ENCODE measurements around the gene PACSIN2.
A peak's percentile ranks its signal among the peaks of the same experiment; 100 is the strongest.

PACSIN2 gene

GRCh38 chr22:42891008-42891407, 123.9 kb downstream of the PACSIN2 start:
- Histone ChIP-seq H3K4me3 (ENCODE audit: low read depth in 1 of 5, low read length in 5 of 5) (no peak overlapping the region), H3K9ac (ENCODE audit: low read length in 5 of 5) (no peak overlapping the region), H3K36me3 (ENCODE audit: control insufficient read depth in 5 of 5, insufficient read depth in 5 of 5, low read length in 5 of 5) (peaks cover 2 to 57% (median 47%) of the 10 kb centered on the region in 5 donors), H3K9me3 (ENCODE audit: control insufficient read depth in 5 of 5, low read length in 5 of 5) (no peaks in the 10 kb centered on the region), H3K27me3 (ENCODE audit: control insufficient read depth in 5 of 5, insufficient read depth in 4 of 5, low read length in 5 of 5) (no peaks in the 10 kb centered on the region), H3K4me1 (ENCODE audit: control insufficient read depth in 5 of 5, insufficient read depth in 5 of 5, low read length in 5 of 5) (peaks cover 0 to 43% (median 14%) of the 10 kb centered on the region in 5 donors), H3K27ac (ENCODE audit: low read depth, low read length) (no peak overlapping the region)

- Histone ChIP-seq H3K4me3 (ENCODE audit: low read depth in 1 of 5, low read length in 5 of 5) (no peak overlapping the region), H3K36me3 (ENCODE audit: control insufficient read depth in 5 of 5, insufficient read depth in 5 of 5, low read length in 5 of 5) (peaks cover 2 to 72% (median 62%) of the 10 kb centered on the region in 5 donors), H3K9me3 (ENCODE audit: control insufficient read depth in 5 of 5, low read length in 5 of 5) (no peaks in the 10 kb centered on the region), H3K27ac (ENCODE audit: low read depth, low read length) (no peak overlapping the region), H3K9ac (ENCODE audit: low read length in 5 of 5) (no peak overlapping the region), H3K4me1 (ENCODE audit: control insufficient read depth in 5 of 5, insufficient read depth in 5 of 5, low read length in 5 of 5) (peaks cover 0 to 28% (median 3%) of the 10 kb centered on the region in 5 donors), H3K27me3 (ENCODE audit: control insufficient read depth in 5 of 5, insufficient read depth in 4 of 5, low read length in 5 of 5) (no peaks in the 10 kb centered on the region)
Observed at GRCh38 chr22:42889304-42889703, 125.6 kb downstream of the PACSIN2 start.

GRCh38 chr22:42887523-42888507, 127.1 kb downstream of the PACSIN2 start:
- no peak overlapping the region for H3K4me3 ChIP-seq (ENCODE audit: low read depth in 1 of 5, low read length in 5 of 5)
- H3K36me3 ChIP-seq (ENCODE audit: control insufficient read depth in 5 of 5, insufficient read depth in 5 of 5, low read length in 5 of 5) = peaks cover 2 to 80% (median 70%) of the 10 kb centered on the region in 5 donors
- H3K4me1 ChIP-seq (ENCODE audit: control insufficient read depth in 5 of 5, insufficient read depth in 5 of 5, low read length in 5 of 5) = peaks cover 0 to 27% (median 3%) of the 10 kb centered on the region in 5 donors
- no peak overlapping the region for H3K9ac ChIP-seq (ENCODE audit: low read length in 5 of 5)
- H3K27me3 ChIP-seq (ENCODE audit: control insufficient read depth in 5 of 5, insufficient read depth in 4 of 5, low read length in 5 of 5) = no peaks in the 10 kb centered on the region
- H3K9me3 ChIP-seq (ENCODE audit: control insufficient read depth in 5 of 5, low read length in 5 of 5) = no peaks in the 10 kb centered on the region
- H3K27ac ChIP-seq (ENCODE audit: low read depth, low read length) = no peak overlapping the region

GRCh38 chr22:42887120-42887519, 127.8 kb downstream of the PACSIN2 start:
- no peak overlapping the region for H3K27ac ChIP-seq (ENCODE audit: low read depth, low read length)
- H3K9me3 ChIP-seq (ENCODE audit: control insufficient read depth in 5 of 5, low read length in 5 of 5) = no peaks in the 10 kb centered on the region
- H3K9ac ChIP-seq (ENCODE audit: low read length in 5 of 5) = no peak overlapping the region
- H3K4me1 ChIP-seq (ENCODE audit: control insufficient read depth in 5 of 5, insufficient read depth in 5 of 5, low read length in 5 of 5) = peaks cover 0 to 20% (median 2%) of the 10 kb centered on the region in 5 donors
- peaks cover 2 to 80% (median 72%) of the 10 kb centered on the region in 5 donors for H3K36me3 ChIP-seq (ENCODE audit: control insufficient read depth in 5 of 5, insufficient read depth in 5 of 5, low read length in 5 of 5)
- H3K27me3 ChIP-seq (ENCODE audit: control insufficient read depth in 5 of 5, insufficient read depth in 4 of 5, low read length in 5 of 5) = no peaks in the 10 kb centered on the region
- H3K4me3 ChIP-seq (ENCODE audit: low read depth in 1 of 5, low read length in 5 of 5) = no peak overlapping the region

GRCh38 chr22:42885446-42885845, 129.5 kb downstream of the PACSIN2 start:
- H3K9ac ChIP-seq (ENCODE audit: low read length in 5 of 5) = no peak overlapping the region
- peaks cover 2 to 92% (median 82%) of the 10 kb centered on the region in 5 donors for H3K36me3 ChIP-seq (ENCODE audit: control insufficient read depth in 5 of 5, insufficient read depth in 5 of 5, low read length in 5 of 5)
- no peak overlapping the region for H3K4me3 ChIP-seq (ENCODE audit: low read depth in 1 of 5, low read length in 5 of 5)
- no peak overlapping the region for H3K27ac ChIP-seq (ENCODE audit: low read depth, low read length)
- H3K9me3 ChIP-seq (ENCODE audit: control insufficient read depth in 5 of 5, low read length in 5 of 5) = no peaks in the 10 kb centered on the region
- peaks cover 0 to 11% (median 0%) of the 10 kb centered on the region in 5 donors for H3K4me1 ChIP-seq (ENCODE audit: control insufficient read depth in 5 of 5, insufficient read depth in 5 of 5, low read length in 5 of 5)
- no peaks in the 10 kb centered on the region for H3K27me3 ChIP-seq (ENCODE audit: control insufficient read depth in 5 of 5, insufficient read depth in 4 of 5, low read length in 5 of 5)

- H3K27ac ChIP-seq (ENCODE audit: low read depth, low read length) = no peak overlapping the region
- H3K9ac ChIP-seq (ENCODE audit: low read length in 5 of 5) = no peak overlapping the region
- H3K9me3 ChIP-seq (ENCODE audit: control insufficient read depth in 5 of 5, low read length in 5 of 5) = no peaks in the 10 kb centered on the region
- H3K4me1 ChIP-seq (ENCODE audit: control insufficient read depth in 5 of 5, insufficient read depth in 5 of 5, low read length in 5 of 5) = peaks cover 0 to 11% (median 0%) of the 10 kb centered on the region in 5 donors
- H3K4me3 ChIP-seq (ENCODE audit: low read depth in 1 of 5, low read length in 5 of 5) = no peak overlapping the region
- H3K36me3 ChIP-seq (ENCODE audit: control insufficient read depth in 5 of 5, insufficient read depth in 5 of 5, low read length in 5 of 5) = peaks cover 2 to 98% (median 89%) of the 10 kb centered on the region in 5 donors
- H3K27me3 ChIP-seq (ENCODE audit: control insufficient read depth in 5 of 5, insufficient read depth in 4 of 5, low read length in 5 of 5) = no peaks in the 10 kb centered on the region
Observed at GRCh38 chr22:42884616-42885375, 130.2 kb downstream of the PACSIN2 start.

GRCh38 chr22:42883970-42884369, 131.0 kb downstream of the PACSIN2 start:
- Histone ChIP-seq H3K4me3 (ENCODE audit: low read depth in 1 of 5, low read length in 5 of 5) (no peak overlapping the region), H3K9ac (ENCODE audit: low read length in 5 of 5) (no peak overlapping the region), H3K27ac (ENCODE audit: low read depth, low read length) (no peak overlapping the region), H3K4me1 (ENCODE audit: control insufficient read depth in 5 of 5, insufficient read depth in 5 of 5, low read length in 5 of 5) (peaks cover 0 to 5% (median 0%) of the 10 kb centered on the region in 5 donors), H3K9me3 (ENCODE audit: control insufficient read depth in 5 of 5, low read length in 5 of 5) (no peaks in the 10 kb centered on the region), H3K27me3 (ENCODE audit: control insufficient read depth in 5 of 5, insufficient read depth in 4 of 5, low read length in 5 of 5) (no peaks in the 10 kb centered on the region), H3K36me3 (ENCODE audit: control insufficient read depth in 5 of 5, insufficient read depth in 5 of 5, low read length in 5 of 5) (peaks cover 2 to 100% (median 91%) of the 10 kb centered on the region in 5 donors)

GRCh38 chr22:42883121-42883520, 131.8 kb downstream of the PACSIN2 start:
- peaks cover 0 to 100% (median 91%) of the 10 kb centered on the region in 5 donors for H3K36me3 ChIP-seq (ENCODE audit: control insufficient read depth in 5 of 5, insufficient read depth in 5 of 5, low read length in 5 of 5)
- H3K27ac ChIP-seq (ENCODE audit: low read depth, low read length) = no peak overlapping the region

GRCh38 chr22:42881982-42882656, 132.8 kb downstream of the PACSIN2 start:
- peaks cover 0 to 5% (median 0%) of the 10 kb centered on the region in 5 donors for H3K4me1 ChIP-seq (ENCODE audit: control insufficient read depth in 5 of 5, insufficient read depth in 5 of 5, low read length in 5 of 5)
- peak overlapping the region in 1 of 5 donors; percentile 7 for H3K9ac ChIP-seq (ENCODE audit: low read length in 5 of 5)
- peaks cover 0 to 100% (median 92%) of the 10 kb centered on the region in 5 donors for H3K36me3 ChIP-seq (ENCODE audit: control insufficient read depth in 5 of 5, insufficient read depth in 5 of 5, low read length in 5 of 5)
- H3K27me3 ChIP-seq (ENCODE audit: control insufficient read depth in 5 of 5, insufficient read depth in 4 of 5, low read length in 5 of 5) = no peaks in the 10 kb centered on the region
- no peak overlapping the region for H3K27ac ChIP-seq (ENCODE audit: low read depth, low read length)
- no peaks in the 10 kb centered on the region for H3K9me3 ChIP-seq (ENCODE audit: control insufficient read depth in 5 of 5, low read length in 5 of 5)
- no peak overlapping the region for H3K4me3 ChIP-seq (ENCODE audit: low read depth in 1 of 5, low read length in 5 of 5)

More at GRCh38 chr22:42883121-42883520, 131.8 kb downstream of the PACSIN2 start:
- Histone ChIP-seq H3K9me3 (ENCODE audit: control insufficient read depth in 5 of 5, low read length in 5 of 5) (no peaks in the 10 kb centered on the region), H3K4me1 (ENCODE audit: control insufficient read depth in 5 of 5, insufficient read depth in 5 of 5, low read length in 5 of 5) (peaks cover 0 to 3% (median 0%) of the 10 kb centered on the region in 5 donors), H3K27me3 (ENCODE audit: control insufficient read depth in 5 of 5, insufficient read depth in 4 of 5, low read length in 5 of 5) (no peaks in the 10 kb centered on the region), H3K4me3 (ENCODE audit: low read depth in 1 of 5, low read length in 5 of 5) (no peak overlapping the region), H3K9ac (ENCODE audit: low read length in 5 of 5) (no peak overlapping the region)

Measured in subcutaneous abdominal adipose tissue (tissue), 5 donors.